HG02884 (cell line): Measurements from ENCODE around the gene MKRN2OS.
A peak's percentile ranks its signal among the peaks of the same experiment; 100 is the strongest.
"Not testable (repeated sequence)": the region's sequence is repeated elsewhere in the genome, so short reads cannot be mapped to it uniquely, and the experiment has no call there.

ENCODE experiments used
- ATAC-seq: cut with Tn5 transposase; IDR thresholded peaks from one replicate; pipeline ENCODE4 v1.9.1; 2021; ENCODE audit warnings: mild to moderate bottlenecking, moderate library complexity; ENCODE audit not compliant: unreplicated experiment

MKRN2OS gene

GRCh38 chr3:12562451-12562850, 17.2 kb upstream of the MKRN2OS start:
- no peak for ATAC-seq

GRCh38 chr3:12561397-12561796, 16.1 kb upstream of the MKRN2OS start:
- no peak for ATAC-seq

- peak; percentile 42 for ATAC-seq
Observed at GRCh38 chr3:12560505-12561190, 15.3 kb upstream of the MKRN2OS start.

- no peak for ATAC-seq
Observed at GRCh38 chr3:12559520-12559919, 14.2 kb upstream of the MKRN2OS start.

- ATAC-seq: no peak
Observed at GRCh38 chr3:12558706-12559105, 13.4 kb upstream of the MKRN2OS start.

GRCh38 chr3:12557473-12558100, 12.3 kb upstream of the MKRN2OS start:
- no peak for ATAC-seq

GRCh38 chr3:12556690-12557472, 11.6 kb upstream of the MKRN2OS start, which contains the start of gene MKRN2:
TSS of gene MKRN2 (plus strand) at chr3:12557087. CDS start at chr3:12557151, 64 bp downstream.
- ATAC-seq: peak; percentile 71

- ATAC-seq: no peak
Observed at GRCh38 chr3:12556314-12556689, 11.0 kb upstream of the MKRN2OS start.

GRCh38 chr3:12553921-12554391, 8.7 kb upstream of the MKRN2OS start:
- ATAC-seq: no peak

- ATAC-seq: no peak
Observed at GRCh38 chr3:12549971-12550760, 4.9 kb upstream of the MKRN2OS start.

- no peak for ATAC-seq
Observed at GRCh38 chr3:12544652-12545472, 437 bp downstream of the MKRN2OS start.

- ATAC-seq: not testable (repeated sequence)
Observed at GRCh38 chr3:12543497-12543896, 1.8 kb downstream of the MKRN2OS start.

GRCh38 chr3:12541625-12542024, 3.7 kb downstream of the MKRN2OS start:
- no peak for ATAC-seq

GRCh38 chr3:12536423-12536822, 8.9 kb downstream of the MKRN2OS start:
- ATAC-seq: no peak

GRCh38 chr3:12532182-12532581, 13.1 kb downstream of the MKRN2OS start:
- ATAC-seq: no peak

- no peak for ATAC-seq
Observed at GRCh38 chr3:12527757-12528143, 17.5 kb downstream of the MKRN2OS start.

GRCh38 chr3:12522721-12523120, 22.6 kb downstream of the MKRN2OS start:
- ATAC-seq: no peak

- no peak for ATAC-seq
Observed at GRCh38 chr3:12521010-12521409, 24.3 kb downstream of the MKRN2OS start.

- no peak for ATAC-seq
Observed at GRCh38 chr3:12518261-12519028, 26.9 kb downstream of the MKRN2OS start.
